ENCODE data around the gene NQO2.
"Not testable (repeated sequence)": the region's sequence is repeated elsewhere in the genome, so short reads cannot be mapped to it uniquely, and the experiment has no call there.

DNA sequence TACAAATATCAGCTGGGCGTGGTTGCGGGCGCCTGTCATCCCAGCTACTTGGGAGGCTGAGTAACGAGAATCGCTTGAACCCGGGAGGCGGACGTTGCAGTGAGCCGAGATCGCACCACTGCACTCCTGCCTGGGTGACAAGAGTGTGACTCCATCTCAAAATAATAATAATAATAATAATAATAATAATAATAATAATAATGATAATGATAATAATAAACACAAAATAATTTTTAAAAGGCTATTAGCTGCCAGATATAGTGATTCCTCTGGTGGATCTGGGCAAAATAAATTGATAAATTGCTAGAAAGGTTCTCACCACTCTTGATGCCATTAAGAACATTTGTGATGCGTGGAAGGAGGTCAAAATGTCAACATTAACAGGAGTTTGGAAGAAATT, 60.4 kb downstream of the NQO2 start:
- TF ChIP-seq EZH2phosphoT487 (IDR thresholded peaks at IDR 0.05; ENCODE audit: borderline replicate concordance, low read depth); CTCF (IDR thresholded peaks at IDR 0.05); SMC3 (IDR thresholded peaks at IDR 0.05; ENCODE audit: low read depth, low read length); EP300 (IDR thresholded peaks at IDR 0.05; ENCODE audit: borderline replicate concordance in 1 of 2, low read depth in 1 of 2, low read length in 1 of 2); TEAD4 (IDR thresholded peaks at IDR 0.05; ENCODE audit: borderline replicate concordance, insufficient read depth); CHD2 (IDR thresholded peaks at IDR 0.05; ENCODE audit: low read length, partially characterized antibody): not testable (repeated sequence)
- TF ChIP-seq, protein P1, sequence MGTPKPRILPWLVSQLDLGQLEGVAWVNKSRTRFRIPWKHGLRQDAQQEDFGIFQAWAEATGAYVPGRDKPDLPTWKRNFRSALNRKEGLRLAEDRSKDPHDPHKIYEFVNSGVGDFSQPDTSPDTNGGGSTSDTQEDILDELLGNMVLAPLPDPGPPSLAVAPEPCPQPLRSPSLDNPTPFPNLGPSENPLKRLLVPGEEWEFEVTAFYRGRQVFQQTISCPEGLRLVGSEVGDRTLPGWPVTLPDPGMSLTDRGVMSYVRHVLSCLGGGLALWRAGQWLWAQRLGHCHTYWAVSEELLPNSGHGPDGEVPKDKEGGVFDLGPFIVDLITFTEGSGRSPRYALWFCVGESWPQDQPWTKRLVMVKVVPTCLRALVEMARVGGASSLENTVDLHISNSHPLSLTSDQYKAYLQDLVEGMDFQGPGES (IDR thresholded peaks at IDR 0.05; ENCODE audit: low read depth, low read length): not testable (repeated sequence)
- TF ChIP-seq, protein P2, sequence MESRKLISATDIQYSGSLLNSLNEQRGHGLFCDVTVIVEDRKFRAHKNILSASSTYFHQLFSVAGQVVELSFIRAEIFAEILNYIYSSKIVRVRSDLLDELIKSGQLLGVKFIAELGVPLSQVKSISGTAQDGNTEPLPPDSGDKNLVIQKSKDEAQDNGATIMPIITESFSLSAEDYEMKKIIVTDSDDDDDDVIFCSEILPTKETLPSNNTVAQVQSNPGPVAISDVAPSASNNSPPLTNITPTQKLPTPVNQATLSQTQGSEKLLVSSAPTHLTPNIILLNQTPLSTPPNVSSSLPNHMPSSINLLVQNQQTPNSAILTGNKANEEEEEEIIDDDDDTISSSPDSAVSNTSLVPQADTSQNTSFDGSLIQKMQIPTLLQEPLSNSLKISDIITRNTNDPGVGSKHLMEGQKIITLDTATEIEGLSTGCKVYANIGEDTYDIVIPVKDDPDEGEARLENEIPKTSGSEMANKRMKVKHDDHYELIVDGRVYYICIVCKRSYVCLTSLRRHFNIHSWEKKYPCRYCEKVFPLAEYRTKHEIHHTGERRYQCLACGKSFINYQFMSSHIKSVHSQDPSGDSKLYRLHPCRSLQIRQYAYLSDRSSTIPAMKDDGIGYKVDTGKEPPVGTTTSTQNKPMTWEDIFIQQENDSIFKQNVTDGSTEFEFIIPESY (IDR thresholded peaks at IDR 0.05; ENCODE audit: borderline replicate concordance, low read depth): not testable (repeated sequence)
